ENCODE measurements around the gene WFDC11. TPM values are rescaled to one million over a fixed set of nuclear protein-coding genes. Genes with fewer than 3 reads are reported as not detected.

The WFDC11 gene
- total RNA-seq, 2 donors from 2014 or later = not detected

DNA sequence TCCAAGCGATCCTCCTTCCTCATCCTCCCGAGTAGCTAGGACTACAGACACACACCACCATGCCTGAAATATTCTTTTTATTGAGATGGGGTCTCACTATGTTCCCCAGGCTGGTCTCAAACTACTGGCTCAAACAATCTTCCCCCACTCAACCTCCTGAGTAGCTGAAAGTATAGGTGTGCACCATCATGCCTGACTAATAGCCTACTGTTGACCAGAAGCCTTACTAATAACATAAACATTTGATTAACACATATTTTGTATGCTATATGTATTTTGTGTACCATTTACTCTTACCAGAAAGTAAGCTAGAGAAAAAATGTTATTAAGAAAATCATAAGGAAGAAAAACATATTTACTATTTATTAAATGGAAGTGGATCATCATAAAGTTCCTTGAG lies 52.4 kb downstream of the WFDC11 start:
- TF ChIP-seq, protein P1, sequence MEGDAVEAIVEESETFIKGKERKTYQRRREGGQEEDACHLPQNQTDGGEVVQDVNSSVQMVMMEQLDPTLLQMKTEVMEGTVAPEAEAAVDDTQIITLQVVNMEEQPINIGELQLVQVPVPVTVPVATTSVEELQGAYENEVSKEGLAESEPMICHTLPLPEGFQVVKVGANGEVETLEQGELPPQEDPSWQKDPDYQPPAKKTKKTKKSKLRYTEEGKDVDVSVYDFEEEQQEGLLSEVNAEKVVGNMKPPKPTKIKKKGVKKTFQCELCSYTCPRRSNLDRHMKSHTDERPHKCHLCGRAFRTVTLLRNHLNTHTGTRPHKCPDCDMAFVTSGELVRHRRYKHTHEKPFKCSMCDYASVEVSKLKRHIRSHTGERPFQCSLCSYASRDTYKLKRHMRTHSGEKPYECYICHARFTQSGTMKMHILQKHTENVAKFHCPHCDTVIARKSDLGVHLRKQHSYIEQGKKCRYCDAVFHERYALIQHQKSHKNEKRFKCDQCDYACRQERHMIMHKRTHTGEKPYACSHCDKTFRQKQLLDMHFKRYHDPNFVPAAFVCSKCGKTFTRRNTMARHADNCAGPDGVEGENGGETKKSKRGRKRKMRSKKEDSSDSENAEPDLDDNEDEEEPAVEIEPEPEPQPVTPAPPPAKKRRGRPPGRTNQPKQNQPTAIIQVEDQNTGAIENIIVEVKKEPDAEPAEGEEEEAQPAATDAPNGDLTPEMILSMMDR (IDR thresholded peaks at IDR 0.05) = no peak
- intact Hi-C loops (cut with DNase I) = no loop called here

DNA sequence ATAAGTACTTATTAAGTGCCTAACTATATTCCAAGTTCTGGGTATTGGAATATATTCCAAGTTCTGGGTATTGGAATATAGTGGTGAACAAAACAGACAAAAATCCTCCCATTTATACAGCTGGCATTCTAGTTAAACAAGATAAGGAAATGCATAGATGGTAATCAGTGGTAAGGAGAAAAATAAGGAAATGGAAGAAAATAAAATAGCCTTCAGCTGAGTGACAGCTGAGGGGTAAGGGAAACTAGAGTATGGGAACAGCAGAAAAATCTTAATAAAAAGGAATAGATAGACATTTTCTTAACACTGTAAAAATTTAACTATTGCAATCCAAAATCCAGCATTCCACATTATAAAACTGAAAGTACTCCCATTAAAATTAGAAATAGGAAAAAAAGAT lies 57.7 kb downstream of the WFDC11 start:
- no peak for DNase-seq
- Histone ChIP-seq H3K27me3 (no peaks in the 10 kb centered on the region), H3K27ac (no peak overlapping the region), H3K9ac (ENCODE audit: low read depth in 2 of 2, low read length in 2 of 2) (no peak overlapping the region), H3K4me1 (no peaks in the 10 kb centered on the region), H3K4me3 (no peak overlapping the region), H3K9me3 (no peaks in the 10 kb centered on the region), H3K36me3 (no peaks in the 10 kb centered on the region)
- intact Hi-C loops (cut with DNase I) = no loop called here
- TF ChIP-seq, protein P1 (IDR thresholded peaks at IDR 0.05) = no peak

More for the DNA sequence above, 52.4 kb downstream of the WFDC11 start:
- Histone ChIP-seq H3K9me3 (no peaks in the 10 kb centered on the region), H3K4me1 (no peaks in the 10 kb centered on the region), H3K36me3 (no peaks in the 10 kb centered on the region), H3K9ac (ENCODE audit: low read depth in 2 of 2, low read length in 2 of 2) (no peak overlapping the region), H3K4me3 (no peak overlapping the region), H3K27me3 (no peaks in the 10 kb centered on the region), H3K27ac (no peak overlapping the region)
- DNase-seq = no peak

DNA sequence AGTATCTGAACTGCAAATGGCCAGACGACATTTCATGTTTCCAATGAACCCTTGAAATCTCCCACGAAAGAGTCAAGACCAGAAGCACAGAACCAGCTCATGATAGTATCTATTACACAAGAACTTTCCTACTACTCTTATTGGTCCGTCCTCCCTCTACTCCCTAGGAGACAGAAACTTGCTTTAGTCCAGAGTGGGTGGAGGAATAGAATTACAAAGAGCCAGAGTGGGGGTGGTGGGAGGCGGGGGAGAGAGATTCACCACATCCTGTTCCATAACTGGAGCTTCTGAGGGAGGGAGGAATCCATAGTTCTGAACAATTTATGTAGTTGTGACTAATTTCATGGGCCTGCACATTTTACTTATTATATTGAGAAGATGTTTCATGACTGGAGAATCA lies 59.0 kb downstream of the WFDC11 start:
- H3K27me3 ChIP-seq = no peaks in the 10 kb centered on the region
- DNase-seq = no peak
- TF ChIP-seq, protein P1 (IDR thresholded peaks at IDR 0.05) = no peak
- H3K4me1 ChIP-seq = no peaks in the 10 kb centered on the region
- H3K27ac ChIP-seq = no peak overlapping the region
- H3K36me3 ChIP-seq = no peaks in the 10 kb centered on the region
- no peaks in the 10 kb centered on the region for H3K9me3 ChIP-seq
- no peak overlapping the region for H3K9ac ChIP-seq (ENCODE audit: low read depth in 2 of 2, low read length in 2 of 2)
- no peak overlapping the region for H3K4me3 ChIP-seq
- intact Hi-C loops (cut with DNase I) = no loop called here

DNA sequence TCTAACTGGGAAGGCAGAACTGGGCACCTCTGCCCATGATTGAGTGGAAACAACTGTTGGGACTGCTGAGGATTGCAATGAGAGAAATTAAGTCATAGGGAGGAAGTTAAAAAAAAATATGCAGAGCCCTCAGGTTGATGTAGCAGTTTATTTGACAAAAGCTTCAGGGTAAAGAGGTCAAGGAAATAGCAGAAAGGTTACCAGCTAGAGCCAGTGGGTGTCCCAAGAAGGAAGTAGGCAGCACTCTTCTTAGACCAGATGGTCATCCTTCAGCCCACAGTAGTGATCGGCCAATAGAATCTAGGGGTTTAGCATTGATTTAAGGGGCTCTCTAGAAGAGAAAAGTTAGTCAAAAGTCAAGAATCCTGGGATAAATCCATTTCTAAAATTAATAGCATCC lies 62.2 kb downstream of the WFDC11 start:
- Histone ChIP-seq H3K4me1 (no peaks in the 10 kb centered on the region), H3K9me3 (no peaks in the 10 kb centered on the region), H3K9ac (ENCODE audit: low read depth in 2 of 2, low read length in 2 of 2) (no peak overlapping the region), H3K27me3 (no peaks in the 10 kb centered on the region), H3K4me3 (no peak overlapping the region), H3K27ac (no peak overlapping the region), H3K36me3 (no peaks in the 10 kb centered on the region)
- TF ChIP-seq, protein P1 (IDR thresholded peaks at IDR 0.05) = no peak
- intact Hi-C loops (cut with DNase I) = no loop called here
- no peak for DNase-seq

Small RNA genes within 50 kb of the gene (microRNA-seq; reads per million reads assigned to microRNA genes)
- gene MIR3617 = 7.7 reads per million, percentile 9 among the genes with 10 or more reads in this experiment

Other genes with a start within 250 kb of the WFDC11 start
- gene WFDC2, start 200.5 kb downstream of the WFDC11 start, total RNA-seq = 100 to 1,000 TPM; 117 to 285 TPM
- gene SPINT3, start 154.6 kb downstream of the WFDC11 start, total RNA-seq = not detected
- not detected for gene WFDC6, start 130.8 kb downstream of the WFDC11 start, total RNA-seq
- not detected for gene EPPIN, start 122.8 kb downstream of the WFDC11 start, total RNA-seq
- not detected for gene WFDC8, start 91.0 kb downstream of the WFDC11 start, total RNA-seq
- gene WFDC10A, start 40.5 kb downstream of the WFDC11 start, total RNA-seq = not detected
- gene WFDC9, start 39.0 kb downstream of the WFDC11 start, total RNA-seq = not detected
- gene WFDC13, start 31.8 kb upstream of the WFDC11 start, total RNA-seq = not detected
- gene WFDC10B, start 34.8 kb upstream of the WFDC11 start, total RNA-seq = not detected
- gene SPINT4, start 52.1 kb upstream of the WFDC11 start, total RNA-seq = not detected
- 10 to 100 TPM in 1 of 2 donors, 1 to 10 TPM in 1; 2.5 to 15.6 TPM for gene WFDC3, start 121.6 kb upstream of the WFDC11 start, total RNA-seq
- 10 to 100 TPM; 41.5 to 96.5 TPM for gene DNTTIP1, start 121.7 kb upstream of the WFDC11 start, total RNA-seq
- gene UBE2C, start 142.4 kb upstream of the WFDC11 start, total RNA-seq = 100 to 1,000 TPM in 1 of 2 donors, 10 to 100 TPM in 1; 23.7 to 117 TPM
- 1 to 10 TPM; 2.9 to 3.8 TPM for gene TNNC2, start 157.1 kb upstream of the WFDC11 start, total RNA-seq
- gene SNX21, start 163.6 kb upstream of the WFDC11 start, total RNA-seq = 10 to 100 TPM; 11.2 to 12.6 TPM
- gene ACOT8, start 187.2 kb upstream of the WFDC11 start, total RNA-seq = 10 to 100 TPM; 49.8 to 58.5 TPM
- 1 to 10 TPM; 4.6 to 5.2 TPM for gene ZSWIM3, start 187.4 kb upstream of the WFDC11 start, total RNA-seq
- gene ZSWIM1, start 211.0 kb upstream of the WFDC11 start, total RNA-seq = 10 to 100 TPM; 13.3 to 13.4 TPM
- gene SPATA25, start 217.4 kb upstream of the WFDC11 start, total RNA-seq = 1 to 10 TPM; 1.5 TPM
- gene NEURL2, start 221.0 kb upstream of the WFDC11 start, total RNA-seq = 1 to 10 TPM; 3.5 to 4.0 TPM
- gene CTSA, start 221.1 kb upstream of the WFDC11 start, total RNA-seq = 100 to 1,000 TPM; 273 to 366 TPM
- gene PLTP, start 241.9 kb upstream of the WFDC11 start, total RNA-seq = 10 to 100 TPM; 17.4 to 36.2 TPM